SKM-1 treated with dmso at 0.1 percent for 144 hours (cell line): ENCODE data around the gene RAD18.

ENCODE experiments used
- DNase-seq: peaks from one replicate; lab custom pipeline; 2025; ENCODE audit not compliant: unreplicated experiment; lab: John Stamatoyannopoulos, UW

The RAD18 gene, protein sequence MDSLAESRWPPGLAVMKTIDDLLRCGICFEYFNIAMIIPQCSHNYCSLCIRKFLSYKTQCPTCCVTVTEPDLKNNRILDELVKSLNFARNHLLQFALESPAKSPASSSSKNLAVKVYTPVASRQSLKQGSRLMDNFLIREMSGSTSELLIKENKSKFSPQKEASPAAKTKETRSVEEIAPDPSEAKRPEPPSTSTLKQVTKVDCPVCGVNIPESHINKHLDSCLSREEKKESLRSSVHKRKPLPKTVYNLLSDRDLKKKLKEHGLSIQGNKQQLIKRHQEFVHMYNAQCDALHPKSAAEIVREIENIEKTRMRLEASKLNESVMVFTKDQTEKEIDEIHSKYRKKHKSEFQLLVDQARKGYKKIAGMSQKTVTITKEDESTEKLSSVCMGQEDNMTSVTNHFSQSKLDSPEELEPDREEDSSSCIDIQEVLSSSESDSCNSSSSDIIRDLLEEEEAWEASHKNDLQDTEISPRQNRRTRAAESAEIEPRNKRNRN

GRCh38 chr3:8963137-8963853 lies at the start of gene RAD18:
Gene RAD18 (minus strand): TSS chr3:8963472. CDS start chr3:8963385, 87 bp downstream.
- peak; percentile 87 for DNase-seq

- DNase-seq = peak; percentile 3
These were observed 49.2 kb upstream of the RAD18 start for GRCh38 chr3:9012521-9012920.

- no peak for DNase-seq
These were observed 46.8 kb upstream of the RAD18 start for GRCh38 chr3:9009976-9010545.

DNA sequence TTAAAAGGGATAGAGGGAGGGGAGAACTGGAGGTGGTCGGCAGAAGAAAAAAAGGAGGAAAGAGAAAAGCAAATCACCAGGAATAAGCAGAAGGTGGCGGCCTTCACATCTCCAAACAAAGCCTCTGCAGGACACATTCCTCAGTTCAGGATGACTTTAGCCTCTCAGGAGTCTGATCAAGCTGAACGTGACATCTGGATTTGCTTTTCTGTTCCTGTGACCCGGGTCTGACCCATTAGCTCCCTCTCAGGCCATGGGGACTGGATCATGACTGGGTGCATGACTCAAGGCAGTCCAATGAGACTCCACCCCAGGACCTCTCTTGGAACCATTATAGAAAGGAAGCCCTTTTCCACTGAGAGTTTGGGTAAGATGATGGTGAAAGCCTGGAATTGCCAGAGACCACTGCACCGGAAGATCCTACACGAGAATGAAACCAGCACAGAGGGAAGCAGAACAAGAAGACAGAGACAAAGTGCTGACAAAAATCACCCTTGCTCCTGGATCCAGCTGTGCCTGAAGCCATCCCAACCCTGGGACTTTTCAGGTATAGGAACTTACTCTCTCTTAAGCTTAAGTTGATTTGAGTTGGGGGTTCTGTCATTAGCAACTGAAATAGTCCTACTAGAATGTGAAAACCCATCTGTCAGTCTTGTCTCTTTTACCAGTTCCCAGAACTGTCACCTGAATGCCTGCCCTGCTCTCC lies 45.4 kb upstream of the RAD18 start:
- DNase-seq = no peak

DNA sequence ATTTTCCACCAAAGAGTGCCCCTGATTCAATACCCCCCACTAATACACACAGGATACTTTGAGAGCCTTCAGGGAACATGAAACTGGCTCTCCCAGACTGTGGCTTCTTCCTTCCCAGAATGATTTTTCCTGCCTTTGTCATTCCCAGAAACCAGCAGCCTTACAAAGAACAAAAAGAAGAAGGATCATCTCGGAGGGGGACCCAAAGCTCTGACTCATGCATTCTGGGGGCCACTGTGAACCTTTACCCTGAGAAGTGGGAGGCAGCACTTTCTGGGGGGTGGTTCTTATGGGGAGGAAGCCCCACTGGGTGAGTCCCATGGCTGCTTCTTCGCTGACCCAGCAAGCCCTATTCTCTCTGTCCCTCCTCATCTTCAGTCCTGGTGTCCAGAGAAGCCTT lies 44.7 kb upstream of the RAD18 start:
- no peak for DNase-seq

- no peak for DNase-seq
These were observed 43.9 kb upstream of the RAD18 start for GRCh38 chr3:9007213-9007612.

- no peak for DNase-seq
These were observed 36.8 kb upstream of the RAD18 start for GRCh38 chr3:9000041-9000440.

- no peak for DNase-seq
These were observed 33.9 kb upstream of the RAD18 start for GRCh38 chr3:8997151-8997550.

- DNase-seq = no peak
These were observed 33.4 kb upstream of the RAD18 start for GRCh38 chr3:8996681-8997121.

DNA sequence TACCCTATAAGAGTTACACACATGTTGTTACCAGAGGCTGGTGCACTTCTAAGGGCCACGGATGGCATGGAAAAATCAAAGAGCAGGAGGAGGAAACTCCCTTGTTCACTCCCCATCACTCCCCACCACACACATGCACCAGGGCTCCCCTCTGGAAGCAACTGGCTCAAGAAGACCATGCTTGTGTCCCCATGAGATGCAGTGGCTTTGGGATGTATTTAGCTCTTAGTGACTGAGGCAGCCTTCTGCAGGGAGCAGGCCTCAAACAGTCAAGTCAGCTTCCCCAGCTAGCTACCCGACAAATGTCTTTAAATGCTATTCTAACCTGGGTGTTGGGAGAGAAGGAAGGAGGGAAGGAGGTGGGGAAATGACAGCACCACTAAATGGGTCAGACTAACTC lies 32.9 kb upstream of the RAD18 start:
- DNase-seq = no peak

DNA sequence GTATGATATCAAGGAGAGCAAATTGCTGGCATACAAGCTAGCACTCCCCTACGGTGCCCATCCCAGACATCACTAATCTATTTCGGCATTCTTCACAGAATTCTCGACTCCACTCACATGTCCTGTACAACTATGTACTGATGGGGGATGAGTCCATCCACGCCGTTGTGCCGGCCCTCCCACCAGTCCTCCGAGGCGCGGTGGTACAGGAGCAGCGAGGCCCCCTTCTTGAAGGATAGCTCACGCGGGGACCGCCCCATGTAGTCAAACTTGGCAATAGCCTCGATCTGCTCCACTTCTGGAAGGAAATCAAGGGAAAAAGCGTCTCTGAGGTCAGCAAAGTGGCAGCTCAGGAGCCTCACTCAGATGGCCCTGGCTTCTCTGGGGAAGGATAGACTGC lies 31.0 kb upstream of the RAD18 start:
- no peak for DNase-seq

DNA sequence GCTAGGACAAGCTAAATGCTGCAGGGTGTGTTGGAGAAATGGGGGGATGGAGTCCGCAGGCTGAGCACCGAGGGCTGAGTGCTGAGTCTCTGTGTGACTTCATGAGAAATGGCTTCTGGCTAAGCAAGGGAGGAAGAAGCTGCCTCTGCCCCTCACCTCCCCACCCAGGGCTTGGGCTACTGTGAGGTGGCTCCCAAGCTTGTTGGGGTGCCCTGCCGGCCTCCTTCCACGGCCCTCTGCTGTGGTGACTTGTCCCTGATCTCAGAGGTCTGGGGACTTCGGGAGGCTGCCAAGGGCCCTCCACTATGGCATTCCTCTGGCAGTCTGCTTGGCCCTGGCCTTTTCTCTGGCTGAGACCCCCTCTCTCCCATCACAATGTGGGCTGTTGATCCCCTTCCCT lies 30.1 kb upstream of the RAD18 start:
- DNase-seq = no peak

DNA sequence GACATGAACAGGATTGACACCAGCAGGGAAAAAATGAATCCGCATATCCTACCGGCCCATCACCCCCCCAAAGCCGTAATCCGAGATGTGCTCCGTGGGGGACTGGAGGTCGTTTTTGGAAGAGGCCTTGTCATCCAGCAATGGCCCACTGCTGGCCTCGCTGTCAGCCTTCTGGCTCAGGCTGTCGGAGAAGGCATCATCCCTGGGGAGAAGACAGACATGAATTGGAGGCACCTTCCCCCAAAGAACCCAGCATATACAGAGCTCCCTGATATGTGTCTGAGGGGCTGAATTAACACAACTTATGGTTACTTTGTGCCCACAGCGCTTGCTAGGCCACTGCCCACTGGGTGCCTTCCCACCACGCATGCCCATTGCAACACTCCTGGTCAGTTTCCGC lies 29.6 kb upstream of the RAD18 start:
- no peak for DNase-seq

GRCh38 chr3:8992199-8992598 lies 28.9 kb upstream of the RAD18 start:
- DNase-seq = no peak

DNA sequence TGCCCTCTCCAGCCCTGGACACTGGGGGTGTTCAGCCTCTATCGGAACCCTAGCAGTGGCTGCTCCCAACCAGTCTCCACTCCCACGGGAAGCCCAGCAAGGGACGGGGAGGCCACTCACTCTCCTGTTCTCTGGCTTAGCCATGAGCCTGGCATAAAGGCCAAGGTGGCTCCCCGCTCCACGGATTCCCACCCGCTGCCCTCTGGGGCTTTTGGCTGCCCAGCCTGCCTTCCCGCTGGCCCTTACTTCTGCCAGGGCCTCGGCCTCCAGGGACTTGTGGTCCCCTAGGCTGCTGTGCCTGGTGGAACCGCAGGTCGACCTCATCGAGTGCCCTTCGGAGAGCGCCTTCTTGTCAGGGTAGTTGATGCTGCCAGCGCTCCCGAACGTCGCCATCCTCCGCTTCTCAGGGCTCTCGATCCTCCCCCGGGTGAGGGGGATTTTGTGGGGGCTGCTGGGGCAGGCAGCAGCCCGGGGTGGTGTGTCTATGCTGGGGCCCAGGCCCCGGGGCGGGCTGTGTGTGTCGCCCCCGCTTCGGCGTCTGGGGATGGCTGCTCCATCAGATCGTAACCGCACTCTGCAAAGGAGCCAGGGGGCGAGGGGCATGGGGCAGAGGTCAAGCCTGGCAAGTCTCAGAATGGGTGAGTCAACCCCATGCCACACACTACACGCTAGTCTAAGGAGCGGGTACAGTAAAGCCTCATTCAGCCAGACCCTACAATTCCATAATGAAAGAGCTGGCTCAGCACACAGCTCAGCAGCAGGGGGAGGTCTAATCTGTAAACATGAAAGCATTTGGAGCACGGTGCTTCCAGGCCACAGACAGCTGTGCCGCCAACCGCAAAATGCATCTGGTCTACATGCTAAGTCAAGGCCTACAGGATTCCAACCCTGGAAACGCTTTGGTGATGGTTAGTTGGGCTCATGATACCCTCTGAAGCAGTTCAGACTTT lies 27.3 kb upstream of the RAD18 start:
- DNase-seq = no peak

DNA sequence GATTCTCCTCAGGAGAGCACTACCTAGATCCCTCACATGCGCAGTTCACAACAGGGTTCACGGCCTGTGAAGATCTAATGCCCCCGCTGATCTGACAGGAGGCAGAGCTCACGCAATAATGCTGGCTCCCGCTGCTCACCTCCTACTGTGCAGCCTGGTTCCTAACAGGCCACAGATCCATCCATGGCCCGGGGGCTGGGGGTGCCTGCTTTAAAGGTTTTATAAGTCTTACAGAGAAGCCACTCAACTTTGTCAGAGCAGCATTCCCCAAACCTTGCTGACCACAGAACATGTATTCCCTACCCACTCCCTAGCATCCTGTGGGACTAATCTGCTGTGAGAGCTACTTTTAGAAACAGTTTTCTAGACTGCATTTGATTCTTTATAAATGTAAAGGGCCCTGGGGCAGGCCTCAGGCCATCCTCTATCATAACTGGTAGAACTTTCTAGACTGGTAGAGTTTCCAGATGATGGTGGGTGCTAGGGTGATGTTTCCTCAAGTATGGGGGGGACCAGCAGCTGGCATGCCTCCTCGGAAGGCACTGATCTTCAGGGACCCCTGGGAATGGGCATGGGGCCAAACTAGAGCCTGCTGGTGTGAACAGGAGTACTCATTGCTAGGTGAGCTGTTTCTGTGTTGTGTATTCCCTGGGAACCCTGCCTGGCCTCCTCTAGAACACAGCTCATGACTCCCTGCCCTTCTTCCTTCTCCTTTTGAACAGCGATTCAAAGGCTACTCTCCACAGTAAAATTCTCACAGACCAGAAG lies 25.7 kb upstream of the RAD18 start:
- no peak for DNase-seq

DNA sequence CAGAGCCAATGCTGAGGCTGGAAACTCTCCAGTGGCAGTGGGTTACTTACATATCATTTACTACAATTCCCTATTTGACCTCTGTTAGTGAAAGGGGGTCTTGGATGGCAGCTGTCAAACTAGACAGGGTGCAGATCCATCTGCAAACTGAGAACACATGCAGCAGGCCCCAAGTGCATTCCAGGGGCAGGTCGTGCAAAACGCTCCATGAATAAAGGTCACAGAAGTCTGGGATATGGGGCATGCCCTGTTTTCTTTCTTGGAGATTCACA lies 25.0 kb upstream of the RAD18 start:
- no peak for DNase-seq

DNA sequence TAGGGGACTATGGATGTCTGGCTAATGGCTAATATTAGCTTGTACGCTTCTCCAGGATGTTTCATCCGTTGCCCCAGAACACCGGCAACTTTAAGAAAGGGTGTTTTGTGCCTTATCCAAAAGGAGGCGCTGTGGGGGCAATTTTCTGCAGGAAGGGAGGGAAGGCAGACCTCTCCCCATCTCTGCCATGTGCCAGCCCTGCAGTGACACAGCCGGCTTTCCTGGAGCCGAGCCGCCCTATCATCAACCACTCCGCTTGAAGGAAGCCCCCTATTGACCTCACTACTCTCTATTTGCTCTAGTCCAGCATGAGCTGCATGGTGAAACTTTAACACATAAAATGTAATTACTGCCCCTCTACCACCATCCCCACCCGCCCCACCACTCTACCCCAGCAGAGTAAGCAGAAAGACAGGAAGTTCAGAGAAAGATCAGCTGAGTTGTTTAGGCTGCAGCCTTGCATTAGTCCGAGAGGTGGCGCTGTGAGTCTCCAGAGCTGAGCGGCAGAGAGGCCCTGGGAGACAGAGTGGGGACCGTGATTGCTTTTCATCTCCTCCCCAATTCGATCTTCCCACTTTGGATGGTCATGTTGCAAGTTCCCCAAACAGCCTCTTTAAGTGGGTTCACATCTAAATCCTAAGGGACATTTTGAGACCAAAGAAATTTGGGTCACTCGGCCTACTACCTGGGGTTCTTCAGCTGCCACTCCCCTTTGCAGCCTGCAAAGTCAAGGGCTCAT lies 24.5 kb upstream of the RAD18 start:
- DNase-seq = peak; percentile 41

DNA sequence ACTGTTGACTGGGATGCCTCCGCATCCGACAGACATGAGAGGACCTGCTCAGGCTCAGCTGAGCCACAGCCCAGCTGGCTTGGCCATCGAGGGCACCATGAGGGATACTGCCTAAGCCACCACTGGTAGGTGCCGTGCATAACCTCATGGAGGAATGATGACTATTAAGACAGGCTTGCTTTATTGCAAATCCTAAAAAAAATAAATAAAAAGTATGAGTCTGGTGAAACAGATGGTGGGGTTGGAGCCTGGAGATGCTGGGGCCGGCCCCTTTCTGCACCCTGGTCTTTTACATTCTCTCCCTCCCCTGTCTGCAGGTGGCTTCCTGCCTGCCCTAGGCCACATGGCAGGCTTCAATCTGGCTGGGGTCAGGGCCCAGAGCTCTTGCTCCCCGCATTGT lies 24.0 kb upstream of the RAD18 start:
- no peak for DNase-seq
